Small intestine (tissue), 7 donors: ENCODE data around the gene ZMIZ1. TPM values are rescaled to one million over a fixed set of nuclear protein-coding genes. Genes with fewer than 3 reads are reported as not detected.
A peak's percentile ranks its signal among the peaks of the same experiment; 100 is the strongest.

Source experiments
- DNase-seq, 2 donors: peaks; one replicate each; pipeline versions ENCODE4 v3.0.0 to v3.0.0-alpha.2; 2013
- FAIRE-seq: peaks from 2 replicates; lab custom pipeline; 2012; peaks lifted over from hg19 to GRCh38; lab: Jason Lieb, UNC
- H3K27ac ChIP-seq, 3 donors: one replicate each; pipeline ENCODE4 v1.5.1; 2013; ENCODE audit warnings: low read length in 2 of 3, mild to moderate bottlenecking in 2 of 3, control low read depth in 1 of 3, inconsistent platforms in 1 of 3, low read depth in 1 of 3, moderate library complexity in 1 of 3
- H3K27me3 ChIP-seq, 3 donors: one replicate each; pipeline ENCODE4 v1.6.1; 2013; ENCODE audit warnings: low read length in 3 of 3, inconsistent platforms in 1 of 3; ENCODE audit not compliant: control insufficient read depth in 3 of 3, insufficient read depth in 3 of 3
- H3K36me3 ChIP-seq, 3 donors: one replicate each; pipeline ENCODE4 v1.6.1; 2013; ENCODE audit warnings: low read length in 3 of 3, inconsistent platforms in 1 of 3, low read depth in 1 of 3, mild to moderate bottlenecking in 1 of 3, moderate library complexity in 1 of 3; ENCODE audit not compliant: control insufficient read depth in 3 of 3, insufficient read depth in 2 of 3
- H3K4me1 ChIP-seq, 3 donors: one replicate each; pipeline ENCODE4 v1.6.1; 2013; ENCODE audit warnings: low read length in 2 of 3, inconsistent platforms in 1 of 3, low read depth in 1 of 3, mild to moderate bottlenecking in 1 of 3, moderate library complexity in 1 of 3; ENCODE audit not compliant: control insufficient read depth in 3 of 3, insufficient read depth in 2 of 3
- H3K4me3 ChIP-seq, 3 donors: one replicate each; pipeline ENCODE4 v1.5.1; 2013; ENCODE audit warnings: low read length in 3 of 3, control low read depth in 1 of 3, inconsistent platforms in 1 of 3, low read depth in 1 of 3, mild to moderate bottlenecking in 1 of 3, moderate library complexity in 1 of 3
- H3K9me3 ChIP-seq, 2 donors: one replicate each; pipeline ENCODE4 v1.6.1; 2013; ENCODE audit warnings: low read depth in 1 of 2, low read length in 1 of 2; ENCODE audit not compliant: control insufficient read depth in 2 of 2, insufficient read depth in 1 of 2
- WGBS, 3 donors: extraction: QIAGEN DNeasy Blood & Tissue Kit; methylation state at CpG; one replicate each; pipeline ENCODE4 v1.1.7; 2013; 5-methylcytosine and 5-hydroxymethylcytosine counted together
- polyA plus RNA-seq, 4 donors: library from polyadenylated mRNA; stranded (reverse) in 3 of 4; unstranded in 1 of 4; fragments of 200-250 nt in 3 of 4; fragments of 120-200 nt in 1 of 4; gene quantifications; one replicate each; pipeline versions ENCODE4 v1.2.1 to v1.2.3, GENCODE V29; 2013
- donor health status: healthy with polysubstance abuse.
- donor health status: control.
- donor health status: control.
- donor health status: Bipolar disorder and iron deficiency.
- donor health status: healthy.

ZMIZ1 gene
- polyA plus RNA-seq, 4 donors = 15.1 to 40.7 (median 19.9) TPM

- H3K9me3 ChIP-seq = no peaks in the 10 kb centered on the region
- 56 to 63% (median 62%) methylated on average over 5 of the region's 5 CpGs for WGBS, 3 donors
- no peak overlapping the region for H3K4me3 ChIP-seq
- no peak for DNase-seq
- H3K27ac ChIP-seq = no peak overlapping the region
- H3K4me1 ChIP-seq = peaks cover 5 to 27% (median 5%) of the 10 kb centered on the region in 3 donors
- peaks cover 0 to 86% (median 2%) of the 10 kb centered on the region in 3 donors for H3K36me3 ChIP-seq
- no peaks in the 10 kb centered on the region for H3K27me3 ChIP-seq
- no peak for FAIRE-seq
Observed at GRCh38 chr10:79161557-79161956, 92.8 kb downstream of the ZMIZ1 start.

DNA sequence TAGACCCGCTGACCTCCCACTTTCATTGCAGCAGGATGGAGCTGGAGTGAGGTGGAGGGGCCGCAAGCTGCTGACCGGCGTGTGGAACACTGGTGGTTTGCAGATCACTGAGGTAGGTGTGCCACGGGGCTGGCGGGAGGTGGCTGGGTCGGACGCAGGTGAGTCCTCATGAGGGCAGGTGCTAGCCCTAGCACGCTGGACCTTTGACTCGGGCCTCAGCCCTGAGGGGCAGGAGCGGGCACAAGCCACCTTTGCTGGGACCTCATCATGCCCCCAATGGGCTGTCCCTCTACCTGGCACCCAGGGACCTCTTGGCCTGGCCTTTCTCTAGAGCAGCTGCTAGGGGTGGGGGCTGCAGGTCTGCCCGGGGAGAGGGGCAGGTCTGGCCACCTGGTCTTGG lies 93.3 kb downstream of the ZMIZ1 start:
- FAIRE-seq (no peak), DNase-seq (no peak)
- Histone ChIP-seq H3K4me1 (peaks cover 3 to 25% (median 4%) of the 10 kb centered on the region in 3 donors), H3K36me3 (peaks cover 0 to 86% (median 4%) of the 10 kb centered on the region in 3 donors), H3K27ac (no peak overlapping the region), H3K9me3 (no peaks in the 10 kb centered on the region), H3K4me3 (no peak overlapping the region), H3K27me3 (no peaks in the 10 kb centered on the region)
- 86 to 93% (median 90%) methylated on average over 12 of the region's 12 CpGs for WGBS, 3 donors

GRCh38 chr10:79162861-79163665 lies 94.3 kb downstream of the ZMIZ1 start:
- DNase-seq = no peak
- no peak overlapping the region for H3K27ac ChIP-seq
- no peak overlapping the region for H3K4me3 ChIP-seq
- no peaks in the 10 kb centered on the region for H3K9me3 ChIP-seq
- peaks cover 0 to 15% (median 0%) of the 10 kb centered on the region in 3 donors for H3K4me1 ChIP-seq
- no peaks in the 10 kb centered on the region for H3K27me3 ChIP-seq
- WGBS, 3 donors = 69 to 73% (median 71%) methylated on average over 17 of the region's 17 CpGs
- FAIRE-seq = no peak
- H3K36me3 ChIP-seq = peaks cover 0 to 92% (median 4%) of the 10 kb centered on the region in 3 donors

- Histone ChIP-seq H3K27ac (no peak overlapping the region), H3K4me3 (no peak overlapping the region), H3K36me3 (peaks cover 0 to 92% (median 4%) of the 10 kb centered on the region in 3 donors), H3K27me3 (no peaks in the 10 kb centered on the region), H3K4me1 (peaks cover 0 to 9% (median 0%) of the 10 kb centered on the region in 3 donors), H3K9me3 (no peaks in the 10 kb centered on the region)
- 78 to 83% (median 83%) methylated on average over 8 of the region's 8 CpGs for WGBS, 3 donors
- DNase-seq (peak in 1 of 2 donors; percentile 40), FAIRE-seq (no peak)
Observed at GRCh38 chr10:79163666-79163975, 94.9 kb downstream of the ZMIZ1 start.

GRCh38 chr10:79164075-79164474 lies 95.3 kb downstream of the ZMIZ1 start:
- H3K27me3 ChIP-seq = no peaks in the 10 kb centered on the region
- FAIRE-seq = no peak
- no peaks in the 10 kb centered on the region for H3K9me3 ChIP-seq
- DNase-seq = peak in 1 of 2 donors; percentile 42
- peaks cover 0 to 93% (median 4%) of the 10 kb centered on the region in 3 donors for H3K36me3 ChIP-seq
- H3K4me3 ChIP-seq = no peak overlapping the region
- H3K4me1 ChIP-seq = peaks cover 0 to 5% (median 0%) of the 10 kb centered on the region in 3 donors
- no peak overlapping the region for H3K27ac ChIP-seq
- WGBS, 3 donors = 84 to 93% (median 86%) methylated on average over 9 of the region's 9 CpGs

DNA sequence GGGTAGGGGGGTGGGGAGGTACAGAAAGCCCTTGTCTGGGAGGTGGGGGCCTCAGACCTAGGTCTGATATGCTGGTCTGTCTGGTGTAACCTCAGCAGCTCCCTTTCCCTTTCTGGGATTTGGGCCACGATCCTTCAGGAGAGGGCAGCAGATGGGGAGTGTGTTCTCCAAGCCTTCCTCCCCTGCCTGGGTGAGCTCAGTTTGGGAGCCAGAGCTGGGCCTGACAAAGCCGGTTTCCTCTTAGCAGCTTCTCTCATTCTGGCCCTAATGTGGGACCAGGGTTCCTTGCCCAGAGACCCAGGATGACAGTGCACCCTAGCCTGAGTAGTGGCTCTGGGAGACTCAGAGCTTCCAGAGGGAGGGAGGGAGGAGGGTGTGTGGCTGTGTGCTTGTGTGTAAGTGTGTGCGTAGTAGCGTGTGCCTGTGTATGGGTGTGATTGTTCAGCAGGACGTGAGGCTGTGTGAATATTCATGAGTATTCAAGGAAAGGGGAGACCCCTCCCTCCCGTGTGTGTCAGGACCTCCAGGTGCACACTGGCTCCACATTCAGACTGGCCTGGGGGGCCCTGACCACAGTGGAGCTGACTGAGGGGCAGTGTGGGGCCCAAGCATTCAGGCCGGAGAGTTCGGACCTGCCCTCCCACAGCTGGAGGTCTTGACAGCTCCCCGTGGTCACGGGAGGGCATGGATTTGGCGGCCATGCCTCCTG lies 96.5 kb downstream of the ZMIZ1 start:
- Histone ChIP-seq H3K4me1 (no peaks in the 10 kb centered on the region), H3K9me3 (no peaks in the 10 kb centered on the region), H3K36me3 (peaks cover 0 to 92% (median 1%) of the 10 kb centered on the region in 3 donors), H3K27me3 (no peaks in the 10 kb centered on the region), H3K27ac (no peak overlapping the region), H3K4me3 (no peak overlapping the region)
- FAIRE-seq (no peak), DNase-seq (no peak)
- 67 to 82% (median 81%) methylated on average over 8 to 11 of the region's 11 CpGs for WGBS, 3 donors

DNA sequence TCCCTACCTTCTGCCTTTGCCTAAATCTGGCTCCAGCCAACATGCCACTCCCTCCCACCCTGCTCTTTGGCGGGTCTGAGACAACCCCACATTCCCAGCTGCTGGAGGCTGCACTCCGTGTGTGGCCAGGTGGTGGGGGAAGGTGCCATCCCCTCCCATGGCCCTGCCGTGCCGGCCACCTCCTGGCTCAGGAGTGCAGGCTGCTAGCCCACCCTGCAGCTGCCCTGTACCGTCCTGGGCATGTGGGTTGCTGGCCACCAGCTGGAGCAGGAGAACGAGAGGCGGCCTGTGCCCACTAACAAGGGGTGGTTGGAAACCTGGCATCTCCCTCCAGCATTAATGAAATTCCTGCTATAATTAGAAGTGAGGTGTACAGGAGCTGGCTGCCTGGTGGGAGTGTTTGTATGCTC lies 97.6 kb downstream of the ZMIZ1 start:
- 77 to 78% (median 78%) methylated on average over 7 of the region's 7 CpGs for WGBS, 3 donors

GRCh38 chr10:79166741-79167140 lies 98.0 kb downstream of the ZMIZ1 start:
- Histone ChIP-seq H3K36me3 (peaks cover 0 to 95% (median 1%) of the 10 kb centered on the region in 3 donors), H3K27ac (no peak overlapping the region), H3K9me3 (no peaks in the 10 kb centered on the region), H3K4me1 (no peaks in the 10 kb centered on the region), H3K4me3 (no peak overlapping the region), H3K27me3 (no peaks in the 10 kb centered on the region)
- DNase-seq = no peak
- no peak for FAIRE-seq
- 79 to 89% (median 88%) methylated on average over 10 of the region's 10 CpGs for WGBS, 3 donors

More for the DNA sequence above, 97.6 kb downstream of the ZMIZ1 start:
- FAIRE-seq = no peak
- H3K9me3 ChIP-seq = no peaks in the 10 kb centered on the region
- H3K36me3 ChIP-seq = peaks cover 0 to 92% (median 1%) of the 10 kb centered on the region in 3 donors
- no peak for DNase-seq
- no peak overlapping the region for H3K4me3 ChIP-seq
- no peaks in the 10 kb centered on the region for H3K4me1 ChIP-seq
- no peaks in the 10 kb centered on the region for H3K27me3 ChIP-seq
- H3K27ac ChIP-seq = no peak overlapping the region
